GM21619 (cell line): Measurements from ENCODE around the gene MIER2.

Experiments used
- ATAC-seq: cut with Tn5 transposase; IDR thresholded peaks from one replicate; pipeline ENCODE4 v1.9.1; 2021; ENCODE audit not compliant: unreplicated experiment

MIER2 gene

DNA sequence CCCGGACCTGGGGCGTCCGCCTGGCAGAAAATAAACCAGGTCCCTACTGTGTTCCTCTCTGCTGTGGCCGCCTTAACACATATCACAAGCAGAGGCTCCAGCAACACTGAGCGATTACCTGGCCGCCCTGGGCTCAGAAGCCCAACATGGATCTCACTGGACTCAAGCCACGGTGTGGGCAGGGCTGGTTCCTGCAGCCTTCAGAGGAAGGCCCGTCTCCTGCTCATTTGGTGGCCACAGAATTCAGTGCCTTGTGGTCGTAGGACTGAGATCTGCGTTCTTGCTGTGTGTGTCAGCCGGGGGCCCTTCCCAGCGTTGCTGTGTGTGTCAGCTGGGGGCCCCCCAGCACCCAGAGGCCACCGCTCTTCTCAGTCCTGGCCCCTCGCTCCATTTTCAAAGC, 34.1 kb upstream of the MIER2 start:
- no peak for ATAC-seq

DNA sequence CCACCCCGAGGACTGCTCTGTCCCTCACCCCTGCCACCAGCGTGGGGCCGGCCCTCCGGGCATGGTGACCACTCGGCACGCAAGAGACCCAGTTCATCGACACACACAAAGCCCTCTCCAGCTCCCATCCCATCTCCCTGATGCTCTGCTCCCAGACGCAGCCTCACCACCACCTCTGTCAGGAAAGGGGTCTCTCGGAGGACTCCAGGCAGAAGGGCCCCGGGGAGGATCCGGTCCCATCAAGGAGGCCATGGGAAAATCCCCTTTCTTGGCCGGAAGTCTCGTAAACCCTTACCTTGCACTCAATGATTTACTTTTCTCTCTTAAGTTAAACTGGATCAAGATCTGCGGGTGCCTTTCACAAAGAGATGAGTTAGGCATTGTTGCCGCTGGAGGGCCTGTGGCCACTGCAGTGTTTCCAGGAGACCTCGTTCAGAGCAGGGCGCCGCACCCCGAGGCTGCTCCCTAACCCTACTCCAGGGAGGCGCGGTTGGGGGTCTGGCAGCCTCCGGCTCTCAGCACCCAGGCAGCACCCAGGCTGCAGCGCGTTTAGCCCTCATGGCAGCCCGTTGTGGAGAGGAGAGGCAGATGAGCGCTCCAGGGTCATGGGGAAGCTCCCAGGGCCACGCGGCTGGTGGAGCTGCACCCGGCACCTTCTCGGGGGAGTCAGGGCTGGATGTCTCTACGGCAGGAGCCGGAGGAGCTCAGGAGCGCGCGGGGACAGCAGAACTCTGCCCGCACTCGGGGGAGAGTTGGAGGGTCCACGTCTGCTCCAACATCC, 33.4 kb upstream of the MIER2 start:
- no peak for ATAC-seq

DNA sequence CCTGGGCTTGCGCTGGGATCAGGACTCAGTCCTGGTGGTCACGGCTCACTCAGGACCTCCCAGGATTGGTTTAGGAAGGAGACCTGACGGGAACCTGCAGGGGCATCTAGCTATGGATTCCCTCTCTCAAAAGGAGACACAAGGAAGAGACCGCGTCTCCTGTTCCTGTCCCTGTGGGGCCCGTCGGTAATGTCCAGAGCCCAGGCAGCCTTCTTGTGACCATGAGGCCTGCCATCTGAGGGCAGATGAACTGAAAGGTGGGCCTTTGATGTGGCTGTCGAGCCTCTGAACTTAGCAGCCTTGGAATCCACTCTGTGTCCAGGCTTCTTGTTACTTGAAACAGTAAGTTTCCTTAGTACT, 31.5 kb upstream of the MIER2 start:
- no peak for ATAC-seq

DNA sequence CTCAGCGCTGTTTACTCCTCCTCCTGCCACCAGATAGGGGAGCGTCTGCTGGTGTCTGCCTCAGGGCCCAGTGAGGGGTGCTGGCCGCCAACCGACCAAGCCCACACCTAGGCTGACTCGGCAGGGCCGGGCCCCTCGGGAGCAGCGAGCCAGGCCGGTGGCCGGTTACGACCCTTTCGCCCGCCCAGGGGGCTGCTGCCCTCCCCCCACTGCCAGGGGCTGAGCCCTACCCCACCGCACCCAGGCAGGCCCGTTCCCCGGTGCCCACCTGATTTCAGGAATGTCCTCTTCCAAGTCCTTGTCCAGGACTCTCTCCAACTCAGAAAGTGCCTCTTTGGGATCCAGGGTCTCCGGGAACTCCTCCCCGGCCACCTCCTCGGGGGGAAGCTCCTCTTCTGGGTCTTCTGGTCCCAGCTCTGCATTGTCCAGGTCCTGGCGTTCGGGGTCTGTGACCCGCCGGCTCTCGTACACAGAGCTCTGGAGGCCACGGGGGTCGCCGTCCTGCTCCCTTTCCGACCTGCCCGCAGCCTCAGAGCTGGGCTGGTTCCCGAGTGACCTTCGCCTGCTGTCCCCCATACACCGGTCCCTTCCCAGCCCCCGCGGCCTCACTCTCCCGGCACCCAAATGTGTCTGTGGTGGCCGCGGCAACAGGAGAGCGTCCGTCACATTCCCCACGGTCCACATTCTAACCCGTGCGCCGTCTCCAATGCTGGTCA, 31.0 kb upstream of the MIER2 start:
- ATAC-seq, result no peak

DNA sequence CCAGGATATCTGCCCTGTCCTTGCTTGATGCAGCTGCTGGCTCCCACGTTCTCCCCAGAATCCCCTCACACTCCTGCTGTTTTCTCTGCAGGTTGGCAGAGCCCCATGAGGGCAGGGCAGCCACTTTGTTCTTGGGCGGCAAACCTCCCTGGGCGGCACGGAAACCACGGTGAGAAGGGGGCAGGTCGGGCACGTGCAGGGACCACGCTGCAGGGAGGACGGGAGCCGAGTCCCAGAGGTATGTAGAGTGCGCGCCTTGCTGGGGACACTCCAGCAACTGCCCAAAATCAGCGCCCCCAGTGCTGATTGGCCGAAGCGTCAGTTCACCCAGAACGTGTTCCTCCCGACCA, 30.3 kb upstream of the MIER2 start:
- no peak for ATAC-seq

DNA sequence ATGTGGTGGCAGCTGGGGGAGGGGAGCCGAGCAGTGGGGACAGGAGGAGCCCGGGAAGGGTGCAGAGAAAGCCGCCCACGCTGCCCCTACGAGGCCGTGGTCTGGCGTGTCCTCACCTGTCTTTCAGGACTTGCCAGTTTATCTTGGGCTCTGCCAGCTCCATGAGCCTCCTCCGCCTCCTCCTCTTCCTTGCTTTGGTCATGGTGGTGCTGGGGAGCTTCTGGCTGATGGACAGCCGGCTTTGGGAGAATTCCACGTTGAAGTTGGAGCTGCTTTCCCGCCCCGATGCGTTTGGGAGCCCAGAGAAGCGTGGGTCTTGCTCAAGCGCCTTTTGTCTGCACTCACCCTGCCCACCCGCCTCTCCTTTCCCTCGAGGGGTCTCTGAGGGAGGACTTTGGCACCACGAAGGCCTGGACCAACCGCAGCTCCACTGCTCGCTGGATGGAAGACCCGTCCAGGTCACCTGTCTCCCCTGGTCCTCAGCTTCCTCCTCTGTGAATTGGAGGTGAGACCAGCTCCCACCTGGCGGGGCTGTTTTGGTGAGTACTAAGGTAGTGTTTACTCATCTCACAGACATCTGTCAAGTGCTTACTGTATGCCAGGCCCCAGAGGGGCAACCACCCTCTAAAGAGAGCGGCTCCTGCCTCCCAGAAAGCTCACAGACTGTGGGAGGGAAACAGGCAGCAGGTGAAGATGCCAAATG, 29.7 kb upstream of the MIER2 start:
- ATAC-seq, result no peak

DNA sequence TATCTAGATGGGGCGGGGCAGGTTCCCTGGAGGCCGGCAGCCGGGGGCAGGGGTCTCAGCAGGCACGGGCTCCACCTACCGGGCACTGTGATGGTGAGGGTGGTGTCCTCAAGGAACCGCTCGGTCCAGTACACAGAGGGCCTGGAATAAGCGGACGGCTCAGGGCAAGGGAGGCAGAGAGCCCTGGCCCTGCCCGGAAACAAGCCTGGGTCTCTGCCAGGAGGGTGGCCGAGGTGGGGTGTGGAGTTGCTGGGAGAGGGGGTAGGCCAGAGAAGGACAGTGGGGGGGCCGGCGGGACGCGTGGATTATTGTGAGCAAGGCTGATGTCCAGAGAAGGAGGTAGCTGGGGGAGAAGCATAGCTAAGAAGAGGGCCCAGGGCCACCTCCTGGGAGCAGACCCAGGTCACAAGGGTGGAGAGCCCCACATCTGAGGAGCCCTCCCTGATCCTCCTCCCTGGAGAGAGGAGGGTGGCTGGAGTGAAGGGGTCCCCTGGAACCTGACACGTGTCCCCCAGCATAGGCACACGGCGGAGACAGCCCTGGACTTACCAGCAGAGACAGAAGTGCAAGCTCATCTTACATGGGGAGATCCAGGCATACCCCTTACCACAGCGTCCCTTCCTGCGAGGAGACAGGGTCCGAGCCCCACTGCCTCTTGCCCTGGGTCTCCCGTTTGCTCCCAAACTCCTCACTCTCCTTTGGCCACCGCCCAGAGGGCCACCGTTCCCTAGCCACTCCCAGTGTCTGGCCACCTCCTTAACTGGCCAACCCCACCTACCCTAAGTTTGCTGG, 29.0 kb upstream of the MIER2 start:
- no peak for ATAC-seq

DNA sequence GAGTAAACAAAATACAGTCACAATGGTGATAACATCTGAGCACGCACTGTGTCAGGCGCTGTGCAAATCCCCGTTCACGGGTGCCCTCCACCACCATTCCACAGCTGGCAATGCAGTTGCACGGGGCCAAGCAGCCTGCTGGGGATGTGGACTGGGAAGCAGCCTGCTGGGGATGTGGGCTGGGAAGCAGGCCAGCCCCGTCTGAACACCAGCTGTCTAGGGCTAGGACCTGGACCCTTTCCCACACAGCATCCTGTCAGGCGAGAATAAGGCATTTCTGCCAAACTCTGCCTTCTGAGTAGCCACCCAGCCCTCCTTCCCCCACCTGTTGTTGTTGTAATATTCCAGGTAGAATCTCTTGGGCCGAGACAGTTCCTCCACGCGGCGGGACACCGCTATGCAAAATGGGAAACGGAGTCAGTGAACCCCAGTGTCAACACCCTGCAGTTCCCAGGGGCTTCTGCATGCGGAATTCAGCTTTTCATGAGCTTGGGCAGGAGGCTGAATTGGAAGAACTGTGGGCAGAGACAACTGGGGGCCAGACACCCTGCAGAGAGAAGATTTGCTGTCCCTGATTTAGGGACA, 27.8 kb upstream of the MIER2 start:
- ATAC-seq, result no peak

DNA sequence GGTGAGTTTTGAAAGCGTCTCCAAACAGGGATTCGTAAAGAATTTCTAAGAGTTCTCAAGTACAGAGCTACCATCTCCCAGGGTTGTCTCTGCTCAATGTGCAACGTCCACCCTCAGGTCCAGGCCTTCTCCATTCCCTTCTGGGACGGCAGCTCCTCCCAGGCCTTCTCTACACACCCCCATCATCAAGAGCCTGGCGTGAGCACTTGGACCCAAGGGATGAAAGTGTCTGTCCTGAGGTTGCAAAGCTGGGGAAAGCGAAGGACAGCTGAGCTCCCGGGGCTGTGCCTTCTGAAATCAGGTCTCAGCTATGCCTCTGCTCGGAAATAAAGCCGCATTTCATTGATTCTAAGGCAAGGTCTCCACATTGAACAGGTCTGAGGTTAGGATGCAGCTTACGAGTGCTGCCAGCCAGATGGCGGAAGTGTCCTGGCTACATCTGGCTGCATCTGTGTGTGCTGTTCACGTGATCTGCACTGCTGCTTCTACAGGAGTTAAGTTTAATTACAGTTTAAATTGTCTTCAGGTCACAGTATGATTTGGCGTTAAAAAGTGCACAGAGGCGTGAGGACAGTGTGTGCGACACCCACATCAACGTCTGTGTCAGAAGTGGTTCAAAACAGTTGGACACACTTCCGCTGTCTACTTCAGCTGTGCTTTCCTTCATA, 27.0 kb upstream of the MIER2 start:
- ATAC-seq, result no peak

DNA sequence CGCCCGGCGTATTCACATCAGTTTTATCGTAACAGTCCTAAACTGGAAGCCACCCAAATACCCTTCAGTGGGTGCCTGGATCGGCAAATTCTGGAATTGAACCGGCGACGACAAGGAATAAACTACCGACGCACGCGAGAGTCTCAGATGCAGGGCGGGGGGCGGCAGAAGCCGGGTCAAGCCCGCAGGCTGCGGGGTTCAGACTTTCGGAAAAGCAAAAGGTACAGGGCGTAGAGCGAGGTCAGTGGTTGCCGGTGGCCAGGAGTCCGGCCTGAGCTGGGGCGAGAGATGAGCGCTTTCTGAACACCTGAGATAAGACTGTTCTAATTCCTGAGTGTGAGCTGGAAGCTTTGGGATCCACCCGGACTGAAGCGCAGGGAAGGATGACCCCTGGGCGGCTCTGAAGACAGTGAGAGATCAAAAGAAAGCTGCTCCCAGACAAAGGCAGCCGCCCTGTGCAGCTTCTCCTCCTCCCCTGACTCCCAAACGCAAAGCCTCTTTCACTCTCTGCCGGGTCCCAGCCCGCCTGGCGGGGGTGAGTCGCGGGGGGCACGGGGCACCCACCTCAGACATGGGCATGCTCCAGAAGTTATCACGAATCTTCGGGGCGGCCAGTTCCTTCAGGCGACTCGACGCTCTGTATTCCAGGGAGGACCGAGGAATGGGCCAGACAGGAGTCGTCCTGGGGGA, 26.2 kb upstream of the MIER2 start:
- no peak for ATAC-seq

DNA sequence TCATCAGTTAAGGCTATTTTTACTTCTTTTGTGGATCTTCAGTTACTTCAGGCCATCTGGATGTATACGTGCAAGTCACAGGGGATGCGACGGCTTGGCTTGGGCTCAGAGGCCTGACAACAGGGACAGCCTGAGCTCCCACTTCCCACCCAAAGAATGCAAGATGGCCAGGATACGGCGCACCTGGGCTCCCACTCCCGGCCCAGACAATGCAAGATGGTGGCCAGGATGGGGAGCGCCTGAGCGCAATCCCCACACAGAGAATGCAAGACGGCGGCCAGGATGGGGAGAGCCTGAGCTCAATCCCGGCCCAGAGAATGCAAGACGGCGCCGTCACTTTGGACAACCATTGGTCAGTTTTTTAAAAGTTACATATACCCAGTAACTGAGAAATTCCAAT, 25.3 kb upstream of the MIER2 start:
- ATAC-seq, result no peak

DNA sequence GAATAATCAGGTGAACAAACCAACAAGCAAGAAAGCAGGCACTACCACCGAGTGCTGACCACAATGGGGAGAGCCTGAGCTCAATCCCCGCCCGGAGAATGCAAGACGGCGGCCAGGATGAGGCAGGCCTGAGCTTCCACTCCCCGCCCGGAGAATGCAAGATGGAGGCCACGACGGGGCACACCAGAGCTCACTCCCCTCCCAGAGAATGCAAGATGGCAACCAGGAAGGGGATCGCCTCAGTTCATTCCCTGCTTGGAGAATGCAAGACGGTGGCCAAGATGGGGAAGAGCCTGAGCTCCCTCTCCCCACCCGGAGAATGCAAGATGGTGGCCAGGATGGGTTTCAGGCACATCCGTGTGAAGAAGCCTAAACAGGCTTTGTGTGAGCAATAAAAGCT, 24.7 kb upstream of the MIER2 start:
- no peak for ATAC-seq

DNA sequence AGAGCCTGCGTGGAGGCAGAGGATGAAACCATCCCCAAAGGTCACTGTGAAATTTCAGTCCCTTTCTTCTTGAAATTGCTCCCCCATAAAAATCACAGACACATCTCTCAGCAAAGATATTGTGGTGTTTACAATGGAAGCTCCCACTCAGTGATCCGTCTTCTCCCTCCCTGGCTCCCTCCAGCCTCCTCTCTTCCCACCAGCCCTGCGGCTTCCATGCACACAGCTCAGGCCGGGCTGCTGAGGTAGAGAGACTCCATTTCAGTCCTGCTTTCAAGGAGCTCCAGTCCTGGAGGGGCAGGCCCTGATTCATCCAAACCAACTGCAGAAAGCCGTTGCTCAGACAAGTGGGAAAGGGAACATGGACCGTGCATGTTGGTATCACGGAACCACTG, 24.0 kb upstream of the MIER2 start:
- no peak for ATAC-seq

DNA sequence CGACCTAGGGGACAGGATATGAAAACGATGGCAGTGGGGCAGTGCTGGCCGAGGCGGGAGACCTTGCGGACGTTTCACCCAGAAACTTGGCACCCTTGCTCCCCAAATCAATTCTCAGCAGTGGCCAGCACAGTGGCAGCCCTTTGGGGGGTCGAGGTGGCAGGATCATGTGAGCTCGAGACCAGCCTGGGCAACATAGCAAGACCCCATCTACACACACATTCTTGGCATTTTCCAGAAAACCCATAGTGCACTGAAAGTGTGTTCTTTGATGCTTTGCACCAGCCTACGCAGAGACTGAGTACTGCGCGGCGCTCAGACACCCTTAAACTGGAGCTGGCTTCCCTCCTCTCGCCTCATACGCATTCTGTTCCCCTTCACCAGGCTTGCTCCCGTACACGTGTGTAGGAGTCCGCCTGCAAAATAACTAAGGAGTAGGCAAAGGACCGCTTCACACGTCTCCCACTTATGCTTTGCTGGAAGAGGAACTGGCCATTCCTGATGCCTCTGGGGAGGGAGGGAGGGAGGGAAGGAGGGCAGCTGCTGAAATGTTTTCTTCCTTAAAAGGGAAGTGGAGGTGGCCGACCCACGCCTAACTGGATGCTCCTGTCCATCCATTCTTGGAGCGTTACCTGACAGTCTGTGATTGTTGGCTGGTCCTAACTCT, 23.5 kb upstream of the MIER2 start:
- ATAC-seq, result no peak

DNA sequence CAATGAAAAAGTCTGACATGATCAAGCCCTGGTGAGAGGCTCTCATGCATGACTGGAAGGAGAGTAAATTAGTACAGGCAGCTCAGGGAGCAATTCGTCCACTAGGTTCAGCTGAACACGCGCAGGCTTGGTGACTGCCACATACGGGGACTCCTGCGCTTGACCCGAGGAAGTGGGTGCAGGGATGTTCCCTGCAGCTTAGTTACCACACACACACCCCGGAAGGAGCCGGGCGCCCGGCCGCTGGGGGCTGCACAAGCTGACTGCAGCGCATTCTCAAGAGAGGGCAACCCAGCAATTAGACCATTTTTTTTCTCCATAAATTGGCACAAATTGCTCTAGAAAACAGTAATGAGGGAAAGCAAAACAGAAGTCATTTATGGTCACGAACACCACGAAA, 23.0 kb upstream of the MIER2 start:
- no peak for ATAC-seq

DNA sequence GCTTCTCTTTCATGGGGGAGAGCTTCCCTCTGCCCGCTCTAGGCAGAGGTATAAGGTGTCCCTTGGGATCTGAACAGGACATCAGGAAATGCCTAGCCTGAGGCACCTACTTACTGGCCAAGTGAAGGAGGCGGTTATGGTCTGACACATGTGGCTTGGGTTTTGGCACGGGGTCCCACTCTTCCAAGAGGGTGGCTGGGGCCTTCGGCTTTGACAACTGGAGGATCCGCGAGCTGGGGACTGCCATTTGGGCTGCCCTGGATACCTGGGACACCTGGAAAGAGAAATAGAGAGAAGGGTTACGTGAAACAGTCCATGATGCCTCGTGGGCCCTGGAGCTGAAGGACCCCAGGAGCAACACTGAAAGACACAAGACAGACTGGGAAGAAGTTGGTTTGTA, 22.4 kb upstream of the MIER2 start:
- no peak for ATAC-seq

DNA sequence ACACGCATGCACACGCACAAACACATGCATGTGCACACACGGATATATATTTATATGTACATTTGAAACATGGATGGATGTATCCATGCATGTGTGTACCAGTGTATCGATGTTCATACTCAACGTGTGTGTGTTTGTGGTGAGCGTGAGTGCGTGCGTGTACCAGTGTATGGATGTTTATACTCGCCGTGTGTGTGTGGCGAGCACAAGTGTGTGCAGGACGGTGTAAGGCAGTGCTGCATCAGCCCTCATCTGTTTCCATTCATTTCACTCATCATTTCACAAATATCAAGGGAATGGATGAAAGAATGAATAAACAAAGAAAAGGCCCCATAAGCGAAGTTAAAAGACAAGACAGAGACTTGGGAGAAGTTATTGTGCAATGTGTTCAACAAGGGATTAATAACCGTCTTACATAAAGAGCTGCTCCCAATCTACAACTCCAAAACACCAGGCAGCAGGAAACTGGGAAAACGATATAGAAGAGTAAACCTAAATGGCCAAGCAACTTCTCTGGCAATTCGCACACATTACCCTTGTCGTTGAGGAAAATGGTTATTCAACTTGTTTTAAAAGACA, 21.7 kb upstream of the MIER2 start:
- ATAC-seq, result no peak

DNA sequence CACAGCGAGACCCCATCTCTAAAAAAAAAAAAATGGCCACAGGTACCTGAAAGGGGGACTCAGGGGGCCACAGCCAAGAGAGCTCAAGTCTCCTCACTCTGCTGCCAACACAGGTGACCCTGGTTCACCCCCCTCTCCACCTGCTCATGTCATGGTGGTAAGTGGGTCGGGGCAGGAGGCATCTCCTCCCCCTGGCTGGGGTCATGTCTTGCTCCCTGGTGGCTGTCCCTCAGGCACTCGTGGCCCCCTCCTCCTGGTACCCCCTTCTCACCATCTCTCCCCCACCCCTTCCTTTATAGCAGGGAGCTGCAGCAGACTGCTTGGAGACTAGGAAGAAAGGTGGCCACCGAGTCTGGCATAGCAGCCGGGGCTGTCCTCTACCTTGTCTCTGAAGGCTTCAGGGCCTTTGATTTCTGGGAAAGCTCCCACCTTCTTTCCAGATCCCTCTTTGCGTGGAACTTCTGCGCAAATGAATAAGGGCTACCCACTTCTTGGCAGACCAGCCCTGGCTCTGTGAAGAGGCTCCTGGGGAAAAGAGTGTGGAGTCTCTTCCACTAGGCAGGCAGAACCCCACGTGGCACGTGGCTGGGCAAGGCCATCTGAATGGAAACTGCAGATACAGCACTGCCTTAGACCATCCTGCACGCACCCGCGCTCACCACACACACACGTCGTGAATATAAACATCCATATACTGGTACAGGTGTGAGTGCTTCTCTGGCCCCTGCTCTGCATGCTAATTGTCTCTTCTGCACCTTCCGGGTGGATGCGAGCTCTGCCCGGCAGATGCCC, 20.1 kb upstream of the MIER2 start:
- ATAC-seq, result no peak
